SW480 (cell line): ENCODE data around the gene ATP9B.
"Not testable (repeated sequence)": the region's sequence is repeated elsewhere in the genome, so short reads cannot be mapped to it uniquely, and the experiment has no call there.

Source experiments
- DNase-seq: peaks from one replicate; pipeline ENCODE4 v3.0.0-alpha.2; 2016; ENCODE audit warnings: low spot score

The ATP9B gene

DNA sequence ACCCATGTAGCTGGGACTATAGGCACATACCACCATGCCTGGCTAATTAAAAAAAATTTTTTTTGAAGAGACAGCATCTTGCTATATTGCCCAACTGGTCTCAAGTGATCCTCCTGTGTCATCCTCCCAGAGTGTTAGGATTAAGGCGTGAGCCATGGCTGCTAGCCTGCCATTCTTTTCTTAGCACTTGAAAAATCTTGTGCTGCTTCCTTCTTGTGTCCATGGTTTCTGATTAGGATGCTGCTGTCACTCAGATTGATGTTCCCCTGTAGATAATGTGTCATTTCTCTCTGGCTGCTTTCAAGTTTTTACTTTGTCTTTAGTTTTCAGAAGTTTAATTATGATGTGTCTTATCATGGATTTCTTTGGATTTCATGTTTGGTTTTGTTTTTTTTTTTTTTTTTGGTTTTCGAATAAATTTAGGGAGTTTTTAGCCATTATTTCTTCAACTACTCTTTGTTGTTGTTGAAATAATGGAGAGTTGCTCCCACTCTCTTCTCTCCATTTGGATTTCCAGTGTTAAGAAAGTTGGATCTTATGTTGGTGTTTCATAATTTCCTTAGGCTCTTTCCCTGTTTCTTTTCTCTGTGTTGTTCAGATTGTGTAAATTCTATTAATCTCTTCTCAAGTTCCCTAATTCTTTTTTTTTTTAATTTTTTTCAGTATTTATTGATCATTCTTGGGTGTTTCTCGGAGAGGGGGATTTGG is 2.5 kb downstream of the ATP9B start:
- DNase-seq = no peak

DNA sequence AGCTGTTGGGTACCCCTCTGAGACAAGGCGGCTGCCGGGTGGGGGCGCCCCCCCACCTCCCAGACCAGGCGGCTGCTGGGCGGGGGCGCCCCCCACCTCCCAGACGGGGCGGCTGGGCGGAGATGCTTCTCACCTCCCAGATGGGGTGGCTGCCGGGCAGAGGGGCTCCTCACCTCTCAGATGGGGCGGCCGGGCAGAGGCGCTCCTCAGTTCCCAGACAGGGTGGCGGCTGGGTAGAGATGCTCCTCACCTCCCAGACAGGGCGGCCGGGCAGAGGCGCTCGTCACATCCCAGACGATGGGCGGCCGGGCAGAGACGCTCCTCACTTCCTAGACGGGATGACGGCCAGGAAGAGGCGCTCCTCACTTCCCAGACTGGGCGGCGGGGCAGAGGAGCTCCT is 3.5 kb downstream of the ATP9B start:
- DNase-seq = not testable (repeated sequence)

DNA sequence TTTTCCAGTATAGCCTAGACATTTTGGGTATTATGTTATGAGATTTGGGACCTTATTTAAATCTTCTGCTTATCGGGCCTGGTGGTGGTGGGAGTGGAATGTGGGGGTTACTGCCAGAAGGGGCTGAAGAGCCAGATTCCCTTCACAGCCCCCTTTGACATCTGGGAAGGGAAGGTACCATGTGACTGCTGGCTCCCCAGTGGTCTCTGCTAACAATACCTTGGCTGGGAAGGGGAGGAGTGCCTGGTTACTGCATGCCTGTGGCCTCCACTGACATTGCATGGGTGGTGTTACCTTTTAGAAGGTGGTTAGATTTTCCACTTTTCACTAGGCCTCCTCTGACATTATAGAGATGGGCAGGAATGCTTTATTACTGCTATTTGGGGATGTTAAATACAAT is 8.0 kb downstream of the ATP9B start:
- DNase-seq = no peak

DNA sequence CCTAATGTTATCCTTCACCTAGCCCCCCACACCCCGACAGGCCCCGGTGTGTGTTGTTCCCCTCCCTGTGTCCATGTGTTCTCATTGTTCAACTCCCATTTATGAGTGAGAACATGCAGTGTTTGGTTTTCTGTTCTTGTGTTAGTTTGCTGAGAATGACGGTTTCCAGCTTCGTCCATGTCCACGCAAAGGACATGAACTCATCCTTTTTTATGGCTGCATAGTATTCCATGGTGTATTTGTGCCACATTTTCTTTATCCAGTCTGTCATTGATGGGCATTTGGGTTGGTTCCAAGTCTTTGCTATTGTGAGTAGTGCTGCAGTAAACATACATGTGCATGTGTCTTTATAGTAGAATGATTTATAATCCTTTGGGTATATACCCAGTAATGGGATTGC is 9.6 kb downstream of the ATP9B start:
- DNase-seq = not testable (repeated sequence)

DNA sequence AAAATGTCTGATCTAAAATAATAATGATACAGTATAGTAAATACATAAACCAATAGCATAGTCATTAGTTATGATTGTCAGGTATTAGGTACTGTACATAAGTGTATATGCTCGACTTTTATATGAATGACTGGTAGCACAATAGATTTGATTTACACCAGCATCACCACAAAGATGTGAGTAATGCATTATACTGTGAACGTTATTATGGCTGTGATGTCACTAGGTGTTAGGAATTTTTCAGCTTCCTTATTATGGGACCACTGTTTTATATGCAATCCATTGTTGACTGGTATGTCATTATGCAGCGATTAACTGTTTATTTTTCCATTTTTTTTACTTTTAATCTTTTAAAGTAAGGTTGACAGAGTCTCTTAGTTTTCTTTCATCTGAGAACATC is 23.7 kb downstream of the ATP9B start:
- peak; percentile 13 for DNase-seq

DNA sequence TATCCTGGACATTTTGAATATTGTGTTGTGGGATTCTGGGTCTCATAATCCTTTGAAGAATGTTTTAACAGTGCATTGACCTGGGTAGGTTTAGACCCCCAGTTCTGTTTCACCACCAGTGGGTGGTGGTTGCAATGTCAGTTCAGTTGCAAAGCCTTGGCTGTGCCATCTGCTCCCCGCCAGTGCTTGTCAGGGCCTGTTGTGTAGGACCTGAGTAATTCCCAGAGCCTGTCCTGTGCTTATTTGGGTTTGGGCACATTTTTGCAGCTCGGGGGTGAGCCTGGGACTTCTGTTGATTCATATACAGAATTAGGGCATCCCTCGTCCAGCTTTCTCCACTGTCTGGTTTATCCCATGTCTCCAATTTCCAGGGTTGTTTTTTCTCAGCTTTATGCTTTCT is 24.8 kb downstream of the ATP9B start:
- DNase-seq = no peak

DNA sequence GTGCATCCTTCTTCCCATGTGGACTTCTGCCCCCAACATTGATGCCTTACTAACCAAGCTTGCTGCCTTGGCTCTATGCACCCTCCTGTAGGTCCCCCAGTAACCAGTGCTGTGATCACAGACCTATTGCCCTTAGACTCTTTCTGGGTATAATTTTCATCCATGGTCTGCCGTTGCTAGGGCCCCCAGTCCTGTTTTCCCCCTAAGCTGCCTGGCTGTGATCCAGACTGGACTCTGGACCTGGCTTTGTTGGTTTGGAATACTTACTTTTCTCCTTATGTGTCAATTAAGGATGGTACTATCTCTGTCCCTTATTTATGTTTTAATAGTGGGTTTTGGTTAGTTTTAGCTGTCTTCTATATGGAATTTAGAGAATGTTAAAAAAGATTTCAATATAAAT is 26.0 kb downstream of the ATP9B start:
- DNase-seq = no peak

DNA sequence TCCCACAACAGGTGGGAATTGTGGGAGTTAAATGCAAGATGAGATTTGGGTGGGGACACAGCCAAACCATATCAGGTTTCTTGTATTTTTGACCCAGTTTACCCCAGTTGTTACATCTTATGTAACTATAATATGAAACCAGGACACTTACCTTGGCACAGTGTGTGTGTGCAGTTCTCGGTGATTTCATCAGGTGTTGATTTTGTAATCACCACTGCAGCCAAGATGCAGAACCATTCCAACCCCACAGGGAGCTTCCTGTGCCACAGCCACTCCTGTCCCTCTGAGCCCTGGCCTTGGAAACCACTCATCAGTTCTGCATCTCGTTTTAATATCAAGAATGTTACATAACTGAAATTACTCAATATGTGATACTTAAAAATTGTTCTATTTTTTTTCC is 31.8 kb downstream of the ATP9B start:
- no peak for DNase-seq

DNA sequence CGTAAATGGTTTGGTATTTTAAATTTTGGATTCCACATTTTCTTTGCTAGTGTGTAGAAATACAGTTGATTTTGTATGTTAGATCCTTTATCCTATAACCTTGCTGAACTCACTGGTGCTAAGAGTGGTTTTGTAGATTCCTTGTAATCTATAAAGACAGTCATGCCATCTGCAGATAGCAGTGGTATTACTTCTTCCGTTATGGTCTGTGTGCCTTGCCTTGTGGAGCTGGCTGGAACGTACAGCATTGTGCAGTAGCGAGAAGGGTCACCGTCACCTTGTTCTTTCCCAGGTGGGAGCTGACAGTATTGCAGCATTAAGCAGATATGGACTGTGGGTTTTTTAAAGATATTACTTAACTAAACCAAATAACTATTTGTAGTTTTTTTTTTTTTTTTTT is 33.7 kb downstream of the ATP9B start:
- no peak for DNase-seq

DNA sequence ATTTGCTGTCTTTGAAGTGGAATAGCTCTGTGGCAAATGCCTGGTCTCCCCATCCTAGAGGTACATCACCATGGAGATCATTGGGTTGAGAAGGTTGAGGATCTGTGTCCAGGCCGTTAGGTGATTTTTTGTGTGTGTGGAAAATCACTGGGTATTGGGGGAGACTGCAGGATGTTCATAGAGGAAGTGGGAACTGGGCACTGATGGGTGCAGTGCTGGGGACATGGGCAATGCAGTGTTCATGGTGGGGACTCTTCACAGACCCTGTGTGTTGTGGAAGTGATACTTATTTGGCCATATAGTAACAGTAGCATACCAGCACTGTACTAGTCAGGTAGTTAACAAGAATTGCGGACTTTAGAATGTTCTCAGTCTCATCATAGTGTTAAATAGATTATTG is 34.9 kb downstream of the ATP9B start:
- DNase-seq = no peak

DNA sequence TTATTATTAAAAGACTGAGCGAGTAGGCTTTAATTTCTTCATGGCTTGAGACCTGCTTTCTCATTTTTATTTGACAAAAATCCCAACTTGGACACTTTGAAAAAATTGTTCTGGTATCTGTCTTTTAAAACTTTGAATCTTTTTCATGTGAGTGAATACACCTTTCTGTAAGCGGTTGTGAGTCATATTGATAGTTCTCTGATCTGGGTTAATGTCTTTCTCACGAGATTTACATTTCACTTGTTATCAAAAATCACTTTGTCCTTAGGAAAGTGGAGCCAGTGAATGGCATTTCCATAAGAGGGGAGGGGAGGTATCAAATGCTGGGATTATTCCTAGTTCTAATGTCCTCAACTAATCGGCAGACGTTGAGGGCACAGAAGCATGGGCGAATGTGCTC is 36.3 kb downstream of the ATP9B start:
- no peak for DNase-seq

DNA sequence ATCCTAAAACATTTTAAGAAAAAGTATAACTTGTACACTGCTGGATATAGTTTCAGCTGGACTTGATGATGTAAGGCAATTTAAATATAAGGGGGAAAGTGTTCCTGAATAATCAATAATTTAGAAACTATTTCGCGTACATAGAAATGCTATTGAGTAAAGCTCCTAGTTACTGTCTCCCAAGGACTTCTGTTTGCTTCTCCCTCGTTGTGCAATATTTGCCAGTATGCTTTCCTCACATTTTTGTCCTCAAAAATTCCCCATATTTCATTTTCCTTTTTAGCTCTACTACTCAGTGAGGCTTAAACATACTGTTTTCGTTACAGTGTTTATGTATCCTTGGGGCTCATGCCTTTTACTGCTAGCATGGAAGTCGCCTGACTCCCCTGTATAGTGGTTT is 36.9 kb downstream of the ATP9B start:
- DNase-seq = no peak

DNA sequence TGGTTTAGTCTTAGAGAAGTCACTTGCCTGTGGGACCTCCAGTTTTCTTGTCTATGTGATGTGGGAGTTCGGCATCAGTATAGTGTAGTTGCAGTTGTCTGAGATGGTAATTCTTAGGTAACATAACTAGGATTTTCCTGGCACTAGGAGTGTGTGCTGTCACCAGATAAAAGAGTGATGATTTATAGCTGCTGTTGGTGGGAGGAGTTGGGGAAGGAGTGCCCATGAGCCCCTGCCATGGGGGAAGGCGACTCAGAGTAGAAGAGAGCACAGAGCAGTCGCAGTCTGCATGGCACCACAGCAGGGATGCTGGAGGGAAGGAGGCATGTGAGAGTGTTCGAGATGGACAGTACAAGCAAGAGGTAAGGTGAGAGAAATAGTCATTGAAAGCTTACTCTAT is 38.7 kb downstream of the ATP9B start:
- no peak for DNase-seq

DNA sequence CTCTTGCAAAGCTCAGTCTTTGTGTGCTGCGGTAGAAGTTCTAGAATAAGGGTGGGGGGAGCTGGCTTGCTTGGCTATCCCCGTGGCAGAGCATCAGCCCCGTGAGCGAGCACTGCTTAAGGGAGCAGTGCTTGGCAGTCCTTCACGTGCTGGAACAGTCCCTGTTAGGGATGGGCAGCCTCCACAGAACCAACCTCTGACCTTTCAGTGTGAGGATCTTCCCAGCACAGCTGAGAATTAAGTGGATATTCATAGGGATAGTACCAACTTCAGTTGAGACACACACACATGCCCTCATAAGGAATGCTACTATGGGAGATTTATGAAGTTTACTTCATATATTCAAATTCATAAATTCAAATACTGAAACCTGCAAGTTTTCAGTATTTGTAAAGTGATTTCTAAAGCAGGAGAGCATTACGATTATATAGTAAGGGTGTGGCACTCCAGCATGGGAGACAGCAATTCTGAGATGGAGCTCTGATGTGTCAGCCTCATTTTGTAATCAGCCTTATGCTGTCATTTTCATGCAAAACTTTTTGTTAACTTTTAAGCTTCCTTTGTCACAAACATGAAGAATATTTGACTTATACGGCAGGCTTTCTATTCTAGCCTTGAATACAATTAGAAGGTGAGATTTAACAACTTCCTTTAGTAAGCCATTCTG is 39.5 kb downstream of the ATP9B start:
- no peak for DNase-seq

DNA sequence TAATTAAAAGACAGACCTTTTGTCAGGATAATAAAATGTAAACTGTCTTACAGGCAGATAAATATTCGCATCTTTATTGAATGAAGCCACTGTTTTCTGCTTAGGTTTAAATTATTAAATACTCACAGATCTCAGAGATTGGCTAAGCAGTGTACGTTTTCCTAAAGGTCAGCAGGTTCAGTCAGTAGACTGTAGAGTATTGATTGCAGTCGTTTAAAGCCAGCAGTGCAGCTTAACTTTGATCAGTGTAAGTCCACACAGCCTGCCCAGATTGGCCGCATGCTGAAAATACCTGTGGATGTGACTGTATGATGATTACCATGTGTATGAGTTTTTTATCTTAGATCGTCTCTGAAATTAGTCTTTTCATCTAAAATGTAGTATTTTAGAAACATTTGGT is 42.3 kb downstream of the ATP9B start:
- DNase-seq = no peak

DNA sequence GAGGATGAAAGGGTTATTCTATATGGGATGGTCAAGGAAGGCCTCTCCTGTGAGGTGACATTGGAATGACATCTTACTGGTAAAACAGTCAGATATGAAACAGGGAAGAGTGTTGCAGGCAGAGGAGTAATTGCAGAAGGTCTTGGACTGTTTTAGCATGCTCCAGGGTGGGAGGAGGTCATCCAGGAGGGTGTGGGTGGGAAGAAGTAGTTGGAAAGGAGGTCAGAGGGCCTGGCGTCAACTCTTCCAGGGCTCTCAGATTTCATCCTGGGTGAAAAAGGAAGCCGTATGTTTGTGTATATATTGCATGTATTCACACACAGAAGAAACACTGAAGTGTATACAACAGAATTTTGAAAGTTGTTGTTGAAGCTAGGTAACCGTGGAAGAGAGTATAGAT is 48.2 kb downstream of the ATP9B start:
- no peak for DNase-seq

DNA sequence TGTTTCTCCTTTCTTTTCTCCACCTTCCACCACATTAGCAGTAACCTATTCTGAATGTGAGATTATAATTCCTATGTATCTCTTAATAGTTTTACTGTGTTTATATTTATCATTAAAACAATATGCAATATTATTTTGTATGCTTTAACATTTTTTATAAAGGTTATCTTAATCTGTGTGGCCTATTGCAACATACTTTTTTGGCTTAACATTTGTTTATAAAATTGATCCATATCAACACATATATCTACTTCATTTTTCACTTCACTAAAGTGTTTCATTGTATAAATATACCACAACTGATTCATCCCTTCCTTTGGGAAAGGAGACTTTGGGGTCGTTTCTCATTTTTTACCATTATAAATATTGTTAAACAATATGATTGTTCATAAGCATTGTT is 48.6 kb downstream of the ATP9B start:
- DNase-seq = no peak

DNA sequence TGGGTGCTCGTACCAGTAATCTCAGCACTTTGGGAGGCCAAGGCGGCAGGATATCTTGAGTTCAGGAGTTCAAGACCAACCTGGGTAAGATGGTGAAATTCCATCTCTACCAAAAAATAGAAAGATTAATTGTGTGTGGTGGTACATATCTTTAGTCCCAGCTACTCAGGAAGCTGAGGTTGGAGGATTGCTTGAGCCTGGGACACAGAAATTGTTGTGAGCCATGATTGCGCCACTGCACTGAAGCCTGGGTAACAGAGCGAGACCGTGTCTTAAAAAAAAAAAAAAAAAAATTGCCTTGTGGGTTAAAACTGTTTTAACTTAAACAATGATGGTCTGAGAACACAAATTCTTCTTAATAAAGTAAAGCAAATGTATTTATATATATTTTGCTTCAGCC is 49.6 kb downstream of the ATP9B start:
- no peak for DNase-seq

DNA sequence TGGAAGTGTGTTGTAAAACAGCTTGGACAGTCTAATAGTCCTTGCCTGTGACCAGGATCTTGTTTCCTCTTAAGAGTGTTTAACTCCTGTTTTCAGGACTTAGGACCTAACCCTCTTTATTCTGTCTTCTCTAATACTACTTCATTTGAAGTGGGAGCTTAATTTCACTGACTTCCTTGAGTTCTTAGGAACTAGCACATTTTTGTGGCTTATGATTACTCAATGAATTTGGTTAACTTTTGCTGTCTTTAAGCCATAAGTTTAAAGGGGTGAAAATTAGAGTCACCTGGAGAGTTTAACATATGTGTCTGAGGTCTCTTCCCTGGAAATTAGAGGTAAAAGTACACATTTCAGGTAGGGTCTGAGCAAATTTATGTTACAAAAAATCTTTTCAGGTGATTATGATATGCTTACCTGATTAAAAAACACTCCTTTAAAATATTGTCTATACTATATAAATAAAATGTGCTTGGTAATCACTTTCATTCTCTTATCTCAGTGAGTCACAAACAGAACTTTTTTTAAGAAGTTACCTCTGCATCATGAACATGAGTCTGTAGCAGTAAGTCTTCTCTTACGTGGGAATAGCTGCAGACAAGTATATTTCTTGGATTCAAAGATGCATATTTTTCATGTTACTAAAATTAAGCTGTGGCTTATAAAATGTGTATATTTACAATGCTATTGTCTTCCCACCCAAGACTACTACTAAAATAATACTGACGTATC is 52.7 kb downstream of the ATP9B start:
- DNase-seq = no peak

DNA sequence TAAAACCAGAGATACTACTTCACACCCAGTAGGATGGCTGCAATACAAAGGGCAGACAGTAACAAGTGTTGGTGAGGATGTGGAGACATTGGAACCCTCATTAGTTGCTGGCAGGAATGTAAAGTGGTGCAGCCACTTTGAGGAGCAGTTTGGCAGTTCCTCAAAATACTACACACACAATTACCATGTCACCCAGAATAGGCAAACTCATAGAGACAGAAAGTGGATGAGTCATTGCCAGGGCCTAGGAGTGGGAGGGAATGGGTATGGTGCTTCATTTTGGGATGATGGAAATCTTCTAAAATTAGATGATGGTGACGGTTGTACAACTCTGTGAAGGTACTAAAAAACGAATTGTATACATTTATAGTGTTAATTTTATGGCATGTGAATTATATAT is 54.8 kb downstream of the ATP9B start:
- DNase-seq = no peak

DNA sequence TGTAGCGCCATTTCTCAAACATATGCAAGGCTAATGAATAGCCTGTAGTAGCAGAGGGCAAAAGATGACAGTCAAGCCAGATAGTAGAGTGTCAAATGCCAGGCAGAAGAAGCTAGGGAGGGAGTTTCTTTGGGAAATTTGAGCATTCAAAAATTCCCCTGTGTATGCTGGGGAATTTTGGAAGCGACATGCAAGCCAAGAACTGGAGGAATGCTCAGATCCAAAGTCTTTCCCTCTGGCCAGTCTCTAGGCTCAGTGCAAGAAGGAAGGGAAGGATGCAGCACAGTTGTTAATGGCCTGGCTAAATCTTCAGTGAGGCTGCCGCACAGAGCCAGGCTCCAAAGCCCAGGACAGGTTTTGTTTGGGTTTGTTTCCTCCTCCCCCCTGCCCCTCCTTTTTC is 59.9 kb downstream of the ATP9B start:
- no peak for DNase-seq

DNA sequence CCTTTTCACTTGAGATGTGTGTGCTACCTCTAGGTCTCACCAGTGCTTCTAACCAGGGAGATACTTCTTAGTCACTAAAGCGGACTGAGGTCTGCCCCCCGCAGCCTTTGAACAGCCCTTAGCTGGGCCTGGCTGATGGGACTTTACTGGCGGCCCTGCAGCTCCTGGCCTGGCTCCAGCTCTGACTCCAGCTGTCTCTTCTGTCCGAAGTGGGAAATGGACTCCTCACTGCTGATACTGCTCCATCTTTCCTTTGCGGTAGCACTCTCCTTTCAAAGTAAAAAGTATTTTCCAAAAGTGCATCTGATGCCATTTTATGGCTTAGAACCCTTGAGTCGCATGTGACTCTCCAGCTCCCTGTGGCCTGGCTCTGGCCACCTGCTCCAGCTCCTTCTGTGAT is 64.5 kb downstream of the ATP9B start:
- no peak for DNase-seq

DNA sequence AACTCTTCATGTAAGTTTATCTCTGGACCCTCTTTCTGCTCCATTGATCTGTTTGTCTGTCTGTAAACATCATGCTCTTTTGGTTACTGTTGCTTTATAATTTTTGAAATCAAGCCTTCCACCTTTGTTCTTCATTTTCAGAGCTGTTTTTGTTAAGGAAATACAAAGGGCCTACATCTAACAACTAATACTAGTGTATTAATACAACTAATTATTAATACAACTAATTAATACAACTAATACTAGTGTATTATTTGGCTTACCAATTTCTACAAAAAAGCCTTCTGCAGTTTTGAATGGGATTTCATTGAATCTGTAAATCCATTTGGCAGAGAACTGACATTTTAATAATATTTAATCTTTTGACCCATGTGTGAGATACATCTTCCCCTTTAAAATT is 66.7 kb downstream of the ATP9B start:
- no peak for DNase-seq

DNA sequence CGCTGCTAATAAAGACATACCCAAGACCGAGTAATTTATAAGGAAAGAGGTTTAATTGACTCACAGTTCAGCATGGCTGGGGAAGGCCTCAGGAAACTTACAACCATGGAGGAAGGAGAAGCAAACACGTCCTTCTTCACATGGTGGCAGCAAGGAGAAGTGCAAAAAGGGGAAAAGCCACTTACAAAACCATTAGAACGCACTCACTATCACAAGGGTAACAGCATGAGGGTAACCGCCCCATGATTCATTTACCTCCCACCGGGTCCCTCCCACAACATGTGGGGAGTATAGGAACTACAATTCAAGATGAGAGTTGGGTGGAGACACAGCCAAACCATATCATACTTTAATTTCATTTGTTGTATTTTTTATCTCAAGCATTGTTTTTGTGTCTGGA is 67.5 kb downstream of the ATP9B start:
- no peak for DNase-seq
